Vagina (tissue), 2 donors: ENCODE data around the gene FRMD1.

Experiments
- POLR2A ChIP-seq, 2 donors: fragments of 450-650 bp; IDR thresholded peaks; one replicate each; pipeline ENCODE4 v1.6.1; 2017; ENCODE audit warnings: antibody characterized with exemption in 2 of 2, mild to moderate bottlenecking in 2 of 2, moderate library complexity in 2 of 2
- TF ChIP-seq, protein P1 (sequence below), 3 experiments: fragments of 450-650 bp in 2 of 3; fragments of 200-600 bp in 1 of 3; sonication (generic) in 1 of 3; IDR thresholded peaks; one replicate each; pipeline ENCODE4 v1.5.1; 2017 to 2019; ENCODE audit warnings: antibody characterized with exemption in 3 of 3, mild to moderate bottlenecking in 2 of 3, moderate library complexity in 2 of 3

DNA sequence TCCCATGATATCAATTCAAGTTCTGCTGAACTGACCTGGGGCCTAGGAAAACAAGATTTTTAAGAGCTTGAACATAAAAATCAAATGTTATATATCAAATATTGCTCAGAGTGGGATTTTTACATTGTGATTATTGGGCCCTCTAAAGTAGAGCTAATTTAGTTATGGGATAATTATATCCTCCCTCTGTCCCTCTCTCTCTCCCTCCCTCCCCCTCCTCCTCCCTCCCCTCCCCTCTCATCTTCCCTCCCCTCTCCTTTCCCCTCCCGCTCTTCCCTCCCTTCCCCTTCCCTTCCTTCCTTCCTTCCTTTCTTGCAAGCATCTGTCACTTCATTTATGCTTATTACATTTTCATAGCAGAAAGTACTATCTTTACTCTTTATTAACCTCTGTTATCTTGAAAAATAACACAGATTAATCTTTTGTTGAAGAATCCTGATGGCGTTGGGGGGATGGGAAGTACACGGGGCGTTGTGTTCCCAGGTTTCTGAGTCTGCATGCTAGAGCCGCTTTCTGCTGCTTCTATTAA, 48.7 kb downstream of the FRMD1 start:
- TF ChIP-seq, protein P1, sequence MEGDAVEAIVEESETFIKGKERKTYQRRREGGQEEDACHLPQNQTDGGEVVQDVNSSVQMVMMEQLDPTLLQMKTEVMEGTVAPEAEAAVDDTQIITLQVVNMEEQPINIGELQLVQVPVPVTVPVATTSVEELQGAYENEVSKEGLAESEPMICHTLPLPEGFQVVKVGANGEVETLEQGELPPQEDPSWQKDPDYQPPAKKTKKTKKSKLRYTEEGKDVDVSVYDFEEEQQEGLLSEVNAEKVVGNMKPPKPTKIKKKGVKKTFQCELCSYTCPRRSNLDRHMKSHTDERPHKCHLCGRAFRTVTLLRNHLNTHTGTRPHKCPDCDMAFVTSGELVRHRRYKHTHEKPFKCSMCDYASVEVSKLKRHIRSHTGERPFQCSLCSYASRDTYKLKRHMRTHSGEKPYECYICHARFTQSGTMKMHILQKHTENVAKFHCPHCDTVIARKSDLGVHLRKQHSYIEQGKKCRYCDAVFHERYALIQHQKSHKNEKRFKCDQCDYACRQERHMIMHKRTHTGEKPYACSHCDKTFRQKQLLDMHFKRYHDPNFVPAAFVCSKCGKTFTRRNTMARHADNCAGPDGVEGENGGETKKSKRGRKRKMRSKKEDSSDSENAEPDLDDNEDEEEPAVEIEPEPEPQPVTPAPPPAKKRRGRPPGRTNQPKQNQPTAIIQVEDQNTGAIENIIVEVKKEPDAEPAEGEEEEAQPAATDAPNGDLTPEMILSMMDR (IDR thresholded peaks at IDR 0.05), result no peak
- no peak for TF ChIP-seq POLR2A (IDR thresholded peaks at IDR 0.05)
